GM23338 (cell line): Measurements from ENCODE around the gene FNIP2.

Source experiments
- CTCF ChIP-seq, 2 experiments: fragments of 200-600 bp in 1 of 2; sonication (generic) in 1 of 2; conservative IDR thresholded peaks; 2 replicates each; pipeline versions ENCODE4 v1.5.1 to v1.6.1; 2016 to 2017; ENCODE audit warnings: antibody characterized with exemption in 2 of 2, low read depth in 2 of 2, mild to moderate bottlenecking in 2 of 2, moderate library complexity in 1 of 2
- EZH2 ChIP-seq: fragments of 200-600 bp; sonication (generic); IDR thresholded peaks from one replicate; pipeline ENCODE4 v1.8.0; 2017; ENCODE audit warnings: antibody characterized with exemption, mild to moderate bottlenecking, low read depth; ENCODE audit not compliant: unreplicated experiment

DNA sequence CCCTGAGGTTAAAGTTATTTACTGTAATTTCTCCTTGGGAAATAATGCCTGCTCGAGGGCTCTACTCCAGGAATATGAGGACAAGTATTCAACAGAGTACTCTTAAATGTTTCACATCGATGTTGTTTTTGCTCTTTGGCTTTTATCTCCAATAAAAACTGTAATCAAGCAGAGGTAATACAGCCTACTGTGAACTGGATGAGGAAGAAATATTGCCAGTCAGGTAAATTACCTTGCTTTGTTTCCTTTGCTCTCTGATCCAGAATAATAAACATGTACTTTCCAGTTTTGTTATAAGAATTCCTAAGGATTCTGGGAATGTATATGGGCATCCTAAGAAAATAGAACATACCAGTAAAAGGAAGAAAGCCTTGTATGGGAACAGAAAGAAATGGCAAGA lies 60.4 kb downstream of the FNIP2 start:
- TF ChIP-seq CTCF (conservative IDR thresholded peaks at IDR 0.05; ENCODE audit: low read depth in 2 of 2) (no peak), EZH2 (no peak)
